Measurements from ENCODE around the gene ELMOD3. TPM values are rescaled to one million over a fixed set of nuclear protein-coding genes. Genes with fewer than 3 reads are reported as not detected.

Gene ELMOD3
- total RNA-seq, 4 donors from 2014 or later: 23.4 to 34.5 (median 31.4) TPM

DNA sequence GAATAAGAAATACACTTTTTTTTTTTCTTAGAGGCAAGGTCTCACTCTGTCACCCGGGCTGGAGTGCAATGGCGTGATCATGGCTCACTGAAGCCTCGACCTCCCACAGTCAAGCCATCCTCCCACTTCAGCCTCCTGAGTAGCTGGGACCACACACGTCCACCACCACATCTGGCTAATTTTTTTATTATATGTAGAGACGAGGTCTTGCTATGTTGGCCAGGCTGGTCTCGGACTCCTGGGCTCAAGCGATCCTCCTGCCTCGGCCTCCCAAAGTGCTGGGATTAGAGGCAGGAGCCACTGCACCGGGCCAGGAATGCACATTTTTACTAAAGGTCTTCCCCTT is 29.1 kb upstream of the ELMOD3 start:
- peaks cover 31 to 34% of the 10 kb centered on the region in 2 donors for H3K36me3 ChIP-seq

DNA sequence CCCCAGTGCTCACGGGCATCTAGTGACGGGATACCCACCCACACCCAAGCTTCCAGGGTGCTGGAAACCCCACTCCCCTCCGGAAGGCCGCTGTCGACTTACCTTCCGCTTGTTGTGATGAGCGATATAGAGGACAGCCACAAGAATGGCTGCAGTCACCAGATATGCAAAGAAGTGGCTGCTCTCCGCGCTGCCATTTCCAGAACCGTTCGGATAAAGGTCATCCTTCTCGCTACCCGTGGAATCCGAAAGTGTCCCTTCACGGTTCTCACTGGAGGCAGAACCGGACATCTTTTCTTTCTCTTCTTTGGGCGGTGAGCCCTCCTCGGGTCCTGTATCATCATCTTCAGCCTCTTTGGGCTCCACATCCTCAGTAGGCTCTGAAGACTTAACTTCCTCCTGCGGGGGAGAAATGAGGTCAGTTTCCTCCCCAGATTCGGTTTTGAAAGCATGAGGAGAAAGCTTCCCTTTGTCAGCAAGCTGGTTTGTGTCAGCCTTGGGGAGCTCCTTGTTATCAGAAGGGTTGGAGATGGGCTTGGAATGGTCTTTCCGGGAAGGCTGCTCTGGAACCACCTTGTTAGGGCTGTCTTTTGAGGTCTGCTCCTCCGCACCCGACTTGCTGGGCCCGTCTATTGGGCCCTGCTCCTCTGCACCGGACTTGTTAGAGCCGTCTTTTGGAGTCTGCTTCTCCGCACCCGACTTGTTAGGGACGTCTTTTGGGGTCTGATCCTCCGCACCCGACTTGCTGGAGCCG is 28.0 kb upstream of the ELMOD3 start:
- 28 to 36% methylated on average over 28 to 30 of the region's 32 CpGs for WGBS, 2 donors
- Histone ChIP-seq H3K4me3 (replicated peaks in 1 of 3) (peak overlapping the region; percentile 56 to 86 (median 65)), H3K9me3 (no peaks in the 10 kb centered on the region), H3K27me3 (no peaks in the 10 kb centered on the region), H3K36me3 (peaks cover 22 to 32% of the 10 kb centered on the region in 2 donors), H3K4me1 (peaks cover 37 to 49% of the 10 kb centered on the region in 2 donors), H3K27ac (peak overlapping the region in 2 of 3 donors; percentile 80 to 96)
- no peak for DNase-seq
- intact Hi-C loops (cut with DNase I): loop anchor here (10.0 kb wide), 1 partner anchor 218 kb away; no protein-coding TSS in a partner anchor
- TF ChIP-seq, protein P1, sequence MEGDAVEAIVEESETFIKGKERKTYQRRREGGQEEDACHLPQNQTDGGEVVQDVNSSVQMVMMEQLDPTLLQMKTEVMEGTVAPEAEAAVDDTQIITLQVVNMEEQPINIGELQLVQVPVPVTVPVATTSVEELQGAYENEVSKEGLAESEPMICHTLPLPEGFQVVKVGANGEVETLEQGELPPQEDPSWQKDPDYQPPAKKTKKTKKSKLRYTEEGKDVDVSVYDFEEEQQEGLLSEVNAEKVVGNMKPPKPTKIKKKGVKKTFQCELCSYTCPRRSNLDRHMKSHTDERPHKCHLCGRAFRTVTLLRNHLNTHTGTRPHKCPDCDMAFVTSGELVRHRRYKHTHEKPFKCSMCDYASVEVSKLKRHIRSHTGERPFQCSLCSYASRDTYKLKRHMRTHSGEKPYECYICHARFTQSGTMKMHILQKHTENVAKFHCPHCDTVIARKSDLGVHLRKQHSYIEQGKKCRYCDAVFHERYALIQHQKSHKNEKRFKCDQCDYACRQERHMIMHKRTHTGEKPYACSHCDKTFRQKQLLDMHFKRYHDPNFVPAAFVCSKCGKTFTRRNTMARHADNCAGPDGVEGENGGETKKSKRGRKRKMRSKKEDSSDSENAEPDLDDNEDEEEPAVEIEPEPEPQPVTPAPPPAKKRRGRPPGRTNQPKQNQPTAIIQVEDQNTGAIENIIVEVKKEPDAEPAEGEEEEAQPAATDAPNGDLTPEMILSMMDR (IDR thresholded peaks at IDR 0.05): no peak
- TF ChIP-seq POLR2A (IDR thresholded peaks at IDR 0.05): no peak

More for the DNA sequence above, 29.1 kb upstream of the ELMOD3 start:
- Histone ChIP-seq H3K9me3 (no peaks in the 10 kb centered on the region), H3K27ac (peak overlapping the region in 1 of 3 donors; percentile 11), H3K4me3 (replicated peaks in 1 of 3) (peak overlapping the region in 2 of 3 donors; percentile 56 to 65), H3K27me3 (no peaks in the 10 kb centered on the region), H3K4me1 (peaks cover 40 to 49% of the 10 kb centered on the region in 2 donors)
- no peak for DNase-seq
- WGBS, 2 donors: 68 to 73% methylated on average over 9 of the region's 9 CpGs
- intact Hi-C loops (cut with DNase I): loop anchor here (10.0 kb wide), 1 partner anchor 219 kb away; no protein-coding TSS in a partner anchor
- no peak for TF ChIP-seq POLR2A (IDR thresholded peaks at IDR 0.05)
- TF ChIP-seq, protein P1 (IDR thresholded peaks at IDR 0.05): no peak

DNA sequence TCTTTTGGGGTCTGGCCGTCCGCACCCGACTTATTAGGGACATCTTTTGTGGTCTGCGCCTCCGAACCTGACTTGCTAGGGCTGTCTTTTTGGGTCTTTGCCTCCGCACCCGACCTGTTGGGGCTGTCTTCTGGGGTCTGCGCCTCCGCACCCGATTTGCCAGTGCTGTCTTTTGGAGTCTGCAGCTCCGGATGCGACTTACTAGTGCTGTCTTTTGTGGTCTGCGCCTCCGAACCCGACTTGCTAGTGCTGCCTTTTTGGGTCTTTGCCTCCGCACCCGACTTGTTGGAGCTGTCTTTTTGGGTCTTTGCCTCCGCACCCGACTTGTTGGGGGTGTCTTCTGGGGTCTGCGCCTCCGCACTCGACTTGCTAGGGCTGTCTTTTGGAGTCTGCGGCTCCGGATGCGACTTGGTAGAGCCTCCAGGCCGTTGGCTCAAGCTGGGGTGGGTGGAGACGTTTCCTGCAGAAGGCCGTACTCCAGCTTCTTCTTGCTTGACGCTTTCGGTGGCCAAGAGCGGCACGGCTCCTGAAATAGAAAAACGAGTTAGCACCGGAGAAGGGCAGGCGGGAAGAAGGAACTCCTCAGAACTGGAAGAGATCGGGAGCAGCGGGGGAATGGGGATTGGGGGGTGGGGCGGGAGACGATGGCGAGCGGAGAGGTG is 27.3 kb upstream of the ELMOD3 start:
- peak; percentile 44 to 47 for DNase-seq
- H3K9me3 ChIP-seq: no peaks in the 10 kb centered on the region
- intact Hi-C loops (cut with DNase I): loop anchor here (10.0 kb wide), 1 partner anchor 218 kb away; no protein-coding TSS in a partner anchor
- no peak for TF ChIP-seq POLR2A (IDR thresholded peaks at IDR 0.05)
- TF ChIP-seq, protein P1 (IDR thresholded peaks at IDR 0.05): no peak
- 2 to 7% methylated on average over 41 of the region's 41 CpGs for WGBS, 2 donors
- peak overlapping the region; percentile 80 to 96 (median 91) for H3K27ac ChIP-seq
- H3K36me3 ChIP-seq: peaks cover 15 to 25% of the 10 kb centered on the region in 2 donors
- H3K27me3 ChIP-seq: no peaks in the 10 kb centered on the region
- H3K4me1 ChIP-seq: peaks cover 37 to 49% of the 10 kb centered on the region in 2 donors
- H3K4me3 ChIP-seq (replicated peaks in 1 of 3): peak overlapping the region; percentile 56 to 86 (median 65)

DNA sequence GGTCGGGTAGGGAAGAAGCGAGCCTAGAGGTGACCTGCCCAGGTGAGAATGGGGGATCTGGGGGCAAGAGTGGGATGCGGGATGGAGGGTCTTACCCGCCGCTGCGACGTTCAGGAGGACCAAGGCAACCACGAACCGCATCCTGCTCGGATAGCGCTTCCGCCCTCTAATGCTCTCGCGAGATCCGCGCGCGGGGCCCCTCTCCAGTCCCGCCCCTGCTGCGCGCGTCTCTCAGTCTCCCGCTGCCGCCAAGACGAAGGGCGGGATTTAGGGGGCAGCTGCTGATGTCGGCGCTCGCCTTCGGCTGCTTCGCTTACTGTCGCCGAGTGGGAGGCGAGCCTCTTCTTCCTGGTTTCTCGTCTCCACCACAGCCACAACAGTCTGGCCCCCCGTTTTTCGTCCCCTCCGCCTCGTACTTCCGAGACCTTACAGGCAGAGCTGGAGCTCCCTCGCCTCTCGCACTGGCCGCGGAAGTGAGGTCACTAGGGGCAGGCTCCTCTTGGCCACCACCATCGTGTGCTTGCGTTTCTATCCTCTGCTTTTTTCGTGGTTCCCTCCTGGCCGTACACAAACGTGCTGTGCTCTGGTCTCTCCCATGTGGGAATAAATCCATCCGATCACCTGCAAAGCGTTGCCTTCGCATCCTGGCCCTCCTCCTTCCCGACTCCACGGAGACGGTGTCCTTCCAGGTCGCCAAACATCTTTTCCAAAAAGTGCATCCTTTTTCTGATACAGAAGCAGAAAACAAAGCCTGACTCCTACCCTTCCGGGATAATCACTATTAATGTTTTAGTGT is 26.5 kb upstream of the ELMOD3 start, which contains the start of gene TGOLN2:
Gene TGOLN2 (minus strand): TSS at position 168 of the 796 bp plus-strand sequence. CDS start 27 bp downstream, at position 141.
- peaks cover 9 to 18% of the 10 kb centered on the region in 2 donors for H3K36me3 ChIP-seq
- peaks cover 37 to 44% of the 10 kb centered on the region in 2 donors for H3K4me1 ChIP-seq
- peak within 1 kb of the TSS; percentile 56 to 86 (median 65) for H3K4me3 ChIP-seq (replicated peaks in 1 of 3)
- intact Hi-C loops (cut with DNase I): loop anchor here (10.0 kb wide), 1 partner anchor 217 kb away; no protein-coding TSS in a partner anchor
- H3K27ac ChIP-seq: peak within 1 kb of the TSS; percentile 80 to 96 (median 91)
- no peaks in the 10 kb centered on the region for H3K9me3 ChIP-seq
- TF ChIP-seq, protein P1 (IDR thresholded peaks at IDR 0.05): peak in 2 of 6 experiments; percentile 13 to 22
- TF ChIP-seq POLR2A (IDR thresholded peaks at IDR 0.05): peak; percentile 84 to 96
- no peaks in the 10 kb centered on the region for H3K27me3 ChIP-seq
- WGBS, 2 donors: 0 to 1% methylated on average over 37 of the region's 57 CpGs
- peak; percentile 91 to 92 for DNase-seq
